GM21423 (cell line): Measurements from ENCODE around the gene PDE3B.
"Not testable (repeated sequence)": the region's sequence is repeated elsewhere in the genome, so short reads cannot be mapped to it uniquely, and the experiment has no call there.

Experiments
- ATAC-seq: cut with Tn5 transposase; IDR thresholded peaks from one replicate; pipeline ENCODE4 v1.9.1; 2021; ENCODE audit warnings: mild to moderate bottlenecking, moderate library complexity; ENCODE audit not compliant: unreplicated experiment

Gene PDE3B

DNA sequence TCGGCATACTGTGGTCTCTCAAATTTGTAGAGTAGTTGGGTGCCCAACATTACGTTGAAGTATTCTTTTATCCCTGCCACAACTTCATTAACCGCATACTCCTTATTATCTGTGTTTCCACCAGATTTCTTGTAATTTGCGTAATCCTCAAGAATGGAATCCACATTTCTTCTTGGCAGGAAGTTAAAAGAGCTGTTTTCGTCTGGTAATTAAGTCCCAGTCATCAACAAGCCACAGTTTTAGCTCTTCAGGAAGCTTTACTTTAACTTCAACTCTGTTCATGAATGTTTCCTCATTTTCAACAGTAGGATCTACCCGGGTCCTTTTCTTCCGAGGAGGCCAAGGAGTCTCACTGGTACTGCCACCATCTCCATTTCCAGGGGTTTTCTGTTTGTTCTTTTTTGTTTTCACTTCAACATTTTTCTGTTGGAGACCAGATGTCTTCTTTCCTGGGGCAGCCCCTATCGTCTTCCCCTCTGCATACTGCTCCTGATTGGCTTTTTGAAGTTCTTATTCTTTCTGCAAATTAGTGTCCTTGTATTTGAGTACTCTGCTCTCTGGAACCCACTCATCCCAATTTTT lies 30.3 kb downstream of the PDE3B start:
- ATAC-seq, result no peak

DNA sequence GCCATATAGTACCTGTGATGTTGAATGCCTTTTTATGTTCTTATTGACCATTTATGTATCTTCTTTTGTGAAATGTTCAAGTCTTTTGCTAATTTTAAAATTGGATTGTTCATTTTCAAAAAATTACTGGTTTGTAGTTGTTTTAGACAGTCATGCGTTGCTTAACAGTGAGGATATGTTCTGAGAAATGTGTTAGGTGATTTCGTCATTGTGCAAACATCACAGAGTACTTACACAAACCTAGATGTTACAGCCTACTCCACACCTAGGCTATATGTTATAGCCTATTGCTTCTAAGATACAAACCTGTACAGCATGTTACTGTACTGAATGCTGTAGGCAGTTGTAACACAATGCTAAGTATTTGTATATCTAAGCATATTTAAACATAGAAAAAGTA lies 32.5 kb downstream of the PDE3B start:
- no peak for ATAC-seq

DNA sequence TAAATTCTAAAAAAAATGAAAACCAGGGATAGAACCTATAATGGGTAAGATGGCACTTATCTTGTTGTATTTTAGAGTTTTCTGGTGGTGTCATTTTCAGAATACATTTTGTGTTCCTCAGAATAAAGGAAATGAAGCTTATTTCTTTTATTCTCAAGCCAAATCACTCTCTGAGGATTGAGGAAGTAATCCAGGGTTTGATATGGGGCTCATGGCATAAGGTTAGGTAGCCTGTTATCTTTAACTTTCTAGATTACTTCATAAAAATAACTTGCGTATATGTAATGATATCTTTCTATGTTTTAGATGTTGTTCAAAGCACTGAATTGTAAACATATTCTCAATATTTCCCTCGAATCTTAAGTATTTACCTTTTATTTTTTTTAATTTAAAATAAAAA lies 33.5 kb downstream of the PDE3B start:
- no peak for ATAC-seq

DNA sequence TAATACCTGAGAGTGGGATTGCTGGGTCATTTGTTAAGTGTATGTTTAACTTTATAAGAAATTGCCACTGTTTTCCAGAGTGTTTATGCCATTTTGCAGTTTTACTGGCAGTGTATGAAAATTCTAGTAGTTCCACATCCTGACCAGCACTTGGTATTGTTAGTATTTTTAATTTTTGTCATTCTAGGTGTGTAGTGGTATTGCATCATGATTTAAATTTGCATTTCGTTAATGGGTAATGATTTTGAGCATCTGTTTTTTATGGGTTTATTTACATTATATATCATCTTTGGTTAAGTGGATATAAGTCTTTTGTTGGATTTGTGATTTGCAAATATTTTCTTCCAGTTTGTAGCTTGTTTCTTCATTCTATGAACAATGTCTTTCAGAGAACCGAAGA lies 34.7 kb downstream of the PDE3B start:
- ATAC-seq, result no peak

DNA sequence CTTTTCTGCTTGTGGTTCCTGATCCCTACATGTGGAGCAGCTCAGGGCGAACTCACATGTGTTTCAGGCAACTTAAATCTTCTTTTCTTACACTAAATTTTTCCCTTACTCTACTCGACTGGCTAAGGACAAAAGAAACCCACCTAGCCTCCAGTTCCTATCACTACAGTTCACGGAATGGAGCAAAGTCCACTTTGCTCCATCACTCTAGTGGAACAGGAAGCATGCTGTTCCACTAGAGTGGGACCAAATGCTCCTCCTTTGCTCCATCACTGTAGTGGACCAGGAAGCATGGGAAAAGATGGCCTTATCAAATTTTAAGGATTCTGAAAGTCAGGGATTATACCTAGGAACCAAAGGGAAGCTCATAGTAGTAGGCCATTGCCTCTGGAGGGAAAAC lies 36.1 kb downstream of the PDE3B start:
- ATAC-seq, result no peak

DNA sequence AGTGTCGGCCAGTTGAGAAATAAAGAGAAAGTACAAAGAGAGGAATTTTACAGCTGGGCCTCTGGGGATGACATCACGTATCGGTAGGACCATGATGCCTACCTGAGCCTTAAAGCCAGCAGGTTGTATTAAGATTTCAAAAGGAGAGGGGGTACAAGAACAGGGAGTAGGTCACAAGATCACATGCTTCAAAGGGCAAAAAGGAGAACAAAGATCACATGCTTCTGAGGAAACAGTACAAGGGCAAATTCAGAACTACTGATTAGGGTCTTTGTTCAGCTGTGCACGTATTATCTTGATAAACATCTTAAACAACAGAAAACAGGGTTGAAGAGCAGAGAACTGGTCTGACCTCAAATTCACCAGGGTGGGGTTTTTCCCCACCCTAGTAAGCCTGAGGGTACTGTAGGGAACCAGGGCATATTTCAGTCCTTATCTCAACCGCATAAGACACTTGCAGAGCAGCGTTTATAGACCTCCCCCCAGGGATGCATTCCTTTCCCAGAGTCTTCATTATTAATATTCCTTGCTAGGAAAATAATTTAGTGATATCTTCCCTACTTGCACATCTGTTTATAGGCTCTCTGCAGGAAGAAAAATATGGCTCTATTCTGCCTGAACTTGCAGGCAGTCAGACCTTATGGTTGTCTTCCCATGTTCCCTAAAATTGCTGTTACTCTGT lies 40.8 kb downstream of the PDE3B start:
- not testable (repeated sequence) for ATAC-seq

DNA sequence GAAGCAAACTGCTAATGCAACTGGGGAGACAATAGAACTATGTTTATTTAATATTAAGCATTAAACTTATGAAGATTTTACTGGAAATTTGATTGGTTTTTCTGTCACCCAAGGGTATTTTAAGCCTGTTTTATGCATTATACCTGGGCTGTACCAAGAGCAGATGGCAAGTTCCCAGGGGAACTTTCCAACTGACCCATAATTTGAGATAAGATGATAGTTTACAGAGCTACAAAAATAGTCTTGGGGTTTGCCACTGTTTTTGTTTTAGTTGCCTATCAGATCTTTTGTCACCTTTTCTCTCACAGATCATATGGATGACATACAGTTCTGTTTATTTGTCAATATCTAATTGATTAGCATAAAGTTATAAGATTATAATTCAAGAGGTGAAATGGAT lies 43.9 kb downstream of the PDE3B start:
- ATAC-seq, result no peak

DNA sequence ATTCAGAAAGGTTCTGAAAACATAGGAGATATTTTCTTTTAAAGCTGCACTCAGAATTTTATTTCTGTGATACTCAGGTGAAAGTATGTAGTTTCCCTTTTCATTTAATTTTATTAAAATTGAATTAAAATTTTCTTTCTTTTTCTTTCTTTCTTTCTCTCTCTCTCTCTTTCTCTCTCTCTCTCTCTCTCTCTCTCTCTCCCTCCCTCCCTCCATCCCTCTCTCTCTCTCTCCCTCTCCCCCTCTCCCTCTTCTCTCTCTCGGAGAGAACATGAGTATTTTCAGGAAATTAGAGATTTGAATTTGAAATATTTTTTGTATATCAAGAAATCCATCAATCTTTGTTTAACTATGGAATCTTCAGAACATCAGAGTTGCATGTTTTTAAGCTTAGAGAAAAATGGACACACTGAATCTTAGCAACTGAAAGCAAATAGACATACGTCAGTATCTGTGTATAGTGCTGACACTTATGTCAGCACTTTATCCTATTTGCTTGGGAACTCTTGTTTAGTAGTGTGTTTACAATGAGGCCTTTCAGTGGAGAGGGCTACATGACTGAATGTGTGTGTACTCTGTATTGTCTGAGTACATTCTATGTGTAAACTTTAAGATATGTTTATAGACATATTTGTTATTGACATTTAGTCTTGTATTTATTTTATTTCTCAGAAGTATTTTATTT lies 44.5 kb downstream of the PDE3B start:
- ATAC-seq, result no peak

DNA sequence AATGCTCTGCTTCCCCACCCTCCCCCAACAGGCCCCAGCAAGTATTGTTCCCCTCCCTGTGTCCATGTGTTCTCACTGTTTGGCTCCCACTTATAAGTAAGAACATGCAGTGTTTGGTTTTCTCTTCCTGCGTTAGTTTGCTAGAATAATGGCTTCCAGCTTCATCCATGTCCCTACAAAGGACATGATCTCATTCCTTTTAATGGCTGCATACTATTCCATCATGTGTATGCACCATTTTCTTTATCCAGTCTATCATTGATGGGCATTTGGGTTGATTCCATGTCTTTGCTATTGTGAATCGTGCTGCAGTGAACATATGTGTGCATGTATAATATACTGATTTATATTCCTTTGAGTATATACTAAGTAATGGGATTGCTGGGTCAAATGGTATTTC lies 52.1 kb downstream of the PDE3B start:
- not testable (repeated sequence) for ATAC-seq

DNA sequence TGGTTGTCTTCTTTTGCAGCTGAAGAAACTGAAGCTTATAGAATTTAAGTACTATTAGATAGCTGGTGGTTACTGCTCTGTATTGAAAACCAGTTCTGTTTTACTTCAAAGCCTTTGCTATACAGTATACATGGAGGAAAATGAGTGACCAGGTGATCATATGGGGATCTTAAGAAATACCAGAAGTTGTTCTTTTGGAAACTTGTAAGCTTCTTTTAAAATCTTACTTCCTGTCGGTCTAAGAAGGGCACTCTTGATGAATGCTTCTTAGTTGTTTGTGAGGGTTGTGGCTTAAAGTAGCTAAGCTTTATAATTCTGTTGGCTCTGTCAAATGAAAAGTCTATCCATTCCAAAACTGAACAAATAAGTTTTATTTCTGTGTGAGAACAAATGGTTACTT lies 55.2 kb downstream of the PDE3B start:
- ATAC-seq, result no peak

DNA sequence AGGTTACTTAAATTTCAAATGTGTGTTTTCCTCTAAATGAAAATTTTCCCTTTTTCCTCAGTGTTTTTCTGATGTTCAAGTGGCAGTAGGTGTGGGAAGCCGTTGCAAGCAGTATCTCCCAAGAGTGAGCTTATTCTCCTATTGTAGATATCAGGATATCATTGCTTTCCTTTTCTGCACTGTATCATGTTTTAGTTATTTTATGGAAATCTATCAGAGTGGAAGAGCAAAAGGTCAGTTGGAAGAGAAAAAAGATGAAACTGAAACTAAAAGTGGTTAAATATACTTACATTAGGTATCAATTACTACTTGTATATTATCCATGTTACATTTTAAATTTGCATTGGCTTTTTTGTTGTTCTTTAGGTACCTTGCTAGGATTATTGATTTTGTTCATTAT lies 57.0 kb downstream of the PDE3B start:
- ATAC-seq, result no peak

DNA sequence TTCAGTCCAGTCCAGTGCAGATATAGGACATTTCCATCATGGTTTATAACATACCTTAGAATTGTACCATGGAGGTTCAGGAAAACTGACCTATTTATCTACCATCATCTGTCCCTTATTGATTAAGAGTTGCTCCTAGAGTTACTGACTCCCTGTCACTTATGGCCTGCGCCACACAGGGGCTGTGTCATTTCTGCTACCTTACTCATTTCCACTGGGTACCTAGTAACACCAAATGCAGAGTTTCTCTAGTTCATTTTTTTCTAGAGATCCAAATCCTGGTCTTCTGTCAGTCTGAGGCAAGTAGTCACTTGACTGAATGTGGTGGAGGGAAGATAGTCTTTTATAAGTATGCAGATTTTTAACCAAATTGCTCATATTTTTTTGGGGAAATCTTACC lies 59.2 kb downstream of the PDE3B start:
- no peak for ATAC-seq

DNA sequence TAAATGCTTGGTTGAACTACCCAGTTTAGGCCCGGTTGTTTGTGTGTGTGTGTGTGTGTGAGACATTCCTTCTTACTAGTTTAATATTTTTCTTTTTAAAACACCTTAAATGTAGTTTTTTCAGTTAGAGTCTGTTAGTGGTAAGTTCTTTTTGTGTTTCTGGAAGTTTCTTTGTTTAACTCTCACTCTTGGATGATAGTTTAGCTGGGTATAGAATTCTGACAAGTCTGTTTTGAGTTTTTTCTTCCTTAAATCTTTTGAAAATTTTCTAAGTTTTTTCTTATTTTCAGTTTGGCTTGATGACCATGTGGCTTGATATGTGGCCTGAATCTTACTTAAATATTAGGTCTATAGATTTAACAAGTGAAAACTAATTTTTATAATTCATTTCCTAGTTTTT lies 60.1 kb downstream of the PDE3B start:
- ATAC-seq, result no peak

DNA sequence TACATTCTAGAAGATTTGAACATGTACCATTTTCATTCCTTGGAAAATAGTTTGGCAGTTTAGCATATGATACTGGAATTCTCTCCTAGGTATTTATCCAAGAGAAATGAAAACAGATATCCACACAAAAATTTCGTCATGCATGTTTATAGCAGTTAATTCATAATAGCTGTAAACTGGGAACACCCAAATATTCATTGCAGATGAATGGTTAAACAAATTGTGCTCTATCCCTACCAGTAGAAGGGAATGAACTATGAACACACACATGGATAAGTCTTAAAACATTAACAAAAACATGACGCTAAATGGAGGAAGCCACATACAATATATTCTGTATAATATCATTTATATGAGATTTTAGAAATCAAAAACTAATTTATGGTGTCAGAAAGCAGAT lies 61.5 kb downstream of the PDE3B start:
- ATAC-seq, result no peak

DNA sequence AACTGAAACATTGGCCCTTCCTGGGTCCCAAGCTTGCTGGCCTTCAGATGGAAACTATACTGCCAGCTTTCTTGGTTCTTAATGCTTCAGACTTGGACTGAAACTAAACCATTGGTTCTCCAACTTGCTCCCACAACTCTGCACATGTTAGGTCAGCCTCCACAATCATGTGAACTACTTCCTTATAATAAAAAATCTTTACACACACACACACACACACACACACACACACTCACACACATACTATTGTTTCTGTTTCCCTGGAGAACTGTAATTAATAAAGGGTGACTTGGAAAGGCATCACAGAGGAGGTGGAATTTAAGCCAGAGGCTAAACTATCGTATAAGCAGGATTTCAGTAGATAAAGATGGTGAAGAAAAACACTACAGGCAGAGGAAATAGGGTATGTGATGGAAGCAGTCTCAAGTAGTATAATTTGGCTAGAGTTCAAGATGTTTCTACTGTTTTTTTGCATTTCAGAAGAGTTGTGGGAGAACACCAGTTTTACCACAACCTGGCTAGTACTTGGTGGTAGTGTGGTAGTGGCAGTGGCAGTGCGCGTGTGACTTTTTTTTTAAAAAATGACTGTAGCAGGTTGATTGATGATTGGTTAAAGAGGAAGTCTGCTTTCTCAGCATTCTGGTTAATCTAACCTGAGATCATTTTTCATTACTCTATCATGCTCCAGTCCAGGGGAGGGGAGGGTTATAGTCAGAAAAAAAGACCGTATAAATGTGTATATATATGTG lies 70.1 kb downstream of the PDE3B start:
- ATAC-seq, result no peak

DNA sequence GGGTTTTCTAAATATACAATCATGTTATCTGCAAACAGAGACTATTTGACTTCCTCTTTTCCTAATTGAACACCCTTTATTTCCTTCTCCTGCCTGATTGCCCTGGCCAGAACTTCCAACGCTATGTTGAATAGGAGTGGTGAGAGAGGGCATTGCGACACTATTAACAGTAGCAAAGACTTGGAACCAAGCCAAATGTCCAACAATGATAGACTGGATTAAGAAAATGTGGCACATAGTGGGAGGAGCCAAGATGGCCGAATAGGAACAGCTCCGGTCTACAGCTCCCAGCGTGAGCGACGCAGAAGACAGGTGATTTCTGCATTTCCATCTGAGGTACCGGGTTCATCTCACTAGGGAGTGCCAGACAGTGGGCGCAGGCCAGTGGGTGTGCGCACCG lies 72.1 kb downstream of the PDE3B start:
- not testable (repeated sequence) for ATAC-seq

DNA sequence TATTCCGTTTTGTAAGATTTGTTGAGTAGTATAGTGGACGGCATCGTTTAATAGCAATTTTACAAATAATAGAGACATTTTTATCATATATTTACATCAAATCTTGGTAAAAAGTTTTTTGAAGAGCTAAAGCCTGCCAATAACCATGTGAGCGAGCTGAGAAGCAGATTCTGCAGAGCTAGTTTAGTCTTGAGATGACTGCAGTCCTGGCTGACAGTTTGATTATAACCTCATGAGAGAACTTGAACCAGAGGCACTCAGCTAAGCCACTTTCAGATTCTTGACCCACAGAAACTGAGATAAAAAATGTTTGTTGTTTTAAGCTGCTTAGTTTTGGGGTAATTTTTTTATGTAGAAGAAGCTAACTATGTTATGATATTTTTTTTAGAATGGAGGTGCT lies 78.9 kb downstream of the PDE3B start:
- no peak for ATAC-seq

DNA sequence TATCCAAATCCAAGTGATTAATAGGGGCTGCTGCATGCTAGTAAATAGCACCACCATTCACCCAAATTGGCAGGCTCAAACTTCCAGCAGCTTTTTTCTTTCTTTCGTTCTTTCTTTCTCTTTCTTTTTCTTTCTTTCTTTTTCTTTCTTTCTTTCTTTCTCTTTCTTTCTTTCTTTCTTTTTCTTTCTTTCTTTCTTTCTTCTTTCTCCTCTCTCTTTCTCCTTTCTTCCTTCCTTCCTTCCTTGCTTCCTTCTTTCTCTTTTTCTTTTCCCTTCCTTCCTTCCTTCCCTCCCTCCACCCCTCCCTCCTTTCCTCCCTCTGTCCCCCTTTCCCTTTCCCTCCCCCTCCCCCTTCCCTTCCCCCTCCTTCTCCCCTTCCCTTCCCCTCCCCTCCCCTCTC lies 81.5 kb downstream of the PDE3B start:
- ATAC-seq, result no peak

DNA sequence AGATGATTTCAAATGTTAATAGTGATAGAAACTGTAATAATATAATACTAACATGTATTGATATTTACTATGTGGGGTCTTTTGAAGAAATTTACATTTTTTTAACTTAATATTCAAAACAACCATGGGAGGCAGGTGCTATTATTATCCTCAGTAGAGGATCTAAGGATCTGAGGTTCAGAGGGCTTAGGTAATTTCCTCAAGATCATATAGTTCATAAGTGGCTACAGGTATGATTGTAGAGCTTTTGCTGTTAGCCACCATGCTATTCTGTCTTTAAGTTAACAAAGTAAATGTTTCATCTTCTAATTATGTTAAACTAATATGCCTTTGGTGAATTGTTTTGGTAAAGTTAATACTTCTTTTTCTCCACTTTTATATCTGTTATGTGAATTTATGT lies 83.6 kb downstream of the PDE3B start:
- no peak for ATAC-seq

DNA sequence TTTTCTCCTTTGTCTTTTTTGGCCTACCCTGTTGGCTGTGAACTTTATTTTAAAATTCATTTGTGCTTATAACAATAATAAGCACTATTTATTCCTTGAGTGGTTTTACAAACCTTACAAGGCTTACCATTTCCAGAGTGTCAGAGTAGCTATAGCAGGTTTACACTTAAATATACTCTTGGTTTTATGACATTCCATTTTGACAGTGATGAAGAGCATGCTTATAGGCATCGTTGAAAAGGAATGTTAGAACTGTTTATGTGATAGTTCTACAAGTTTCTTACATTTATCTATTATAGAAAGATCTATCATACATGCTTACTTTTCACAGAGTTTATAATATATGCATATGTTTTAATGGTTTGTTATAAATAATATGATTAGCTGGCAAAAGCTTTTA lies 84.1 kb downstream of the PDE3B start:
- no peak for ATAC-seq

DNA sequence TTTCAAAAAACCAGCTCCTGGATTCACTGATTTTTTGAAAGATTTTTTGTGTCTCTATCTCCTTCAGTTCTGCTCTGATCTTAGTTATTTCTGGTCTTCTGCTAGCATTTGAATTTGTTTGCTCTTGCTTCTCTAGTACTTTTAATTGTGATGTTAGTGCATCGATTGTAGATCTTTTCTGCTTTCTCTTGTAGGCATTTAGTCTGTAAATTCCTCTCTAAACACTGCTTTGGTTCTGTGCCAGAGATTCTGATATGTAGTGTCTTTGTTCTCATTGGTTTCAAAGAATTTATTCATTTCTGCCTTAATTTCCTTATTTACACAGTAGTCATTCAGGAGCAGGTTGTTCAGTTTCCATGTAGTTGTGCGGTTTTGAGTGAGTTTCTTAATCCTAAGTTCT lies 96.9 kb downstream of the PDE3B start:
- ATAC-seq, result not testable (repeated sequence)

DNA sequence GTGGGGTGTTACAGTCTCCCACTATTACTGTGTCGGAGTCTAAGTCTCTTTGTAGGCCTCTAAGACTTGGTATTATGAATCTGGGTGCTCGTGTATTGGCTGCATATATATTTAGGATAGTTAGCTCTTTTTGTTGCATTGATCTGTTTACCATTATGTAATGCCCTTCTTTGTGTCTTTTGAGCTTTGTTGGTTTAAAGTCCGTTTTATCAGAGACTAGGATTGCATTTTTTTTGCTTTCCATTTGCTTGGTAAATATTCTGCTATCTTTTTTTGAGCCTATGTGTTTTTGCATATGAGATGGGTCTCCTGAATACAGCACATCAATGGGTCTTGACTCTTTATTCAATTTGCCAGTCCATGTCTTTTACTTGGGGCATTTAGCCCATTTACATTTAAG lies 97.6 kb downstream of the PDE3B start:
- ATAC-seq, result no peak
